Measurements from ENCODE around the gene MAPK10. TPM values are rescaled to one million over a fixed set of nuclear protein-coding genes. Genes with fewer than 3 reads are reported as not detected.

Gene MAPK10
- total and polyA plus RNA-seq, 10 of the 15 experiments (the other 5 are each of a cell fraction or from before 2014, with no cell fraction given): 1.1 to 4.2 (median 2.4) TPM

- no peaks in the 10 kb centered on the region for H3K79me2 ChIP-seq (ENCODE audit: control insufficient read depth, insufficient read depth, low read length)
- no peaks in the 10 kb centered on the region for H3K36me3 ChIP-seq (ENCODE audit: control insufficient read depth in 2 of 2, insufficient read depth in 2 of 2, low read length in 1 of 2)
- DNase-seq (ENCODE audit: low read depth, low spot score) (no peak), FAIRE-seq (no peak), ATAC-seq (no peak)
- POLR2A ChIA-PET: no interaction called here
- H4K20me1 ChIP-seq (ENCODE audit: control insufficient read depth, insufficient read depth): no peaks in the 10 kb centered on the region
- CTCF ChIA-PET: no interaction called here
- BruUV-seq (replicated peaks): no TSS peak
- H2AFZ ChIP-seq (ENCODE audit: control insufficient read depth, low read depth, low read length): no peak overlapping the region
- H3K27me3 ChIP-seq (replicated peaks in 1 of 2; ENCODE audit: control insufficient read depth in 2 of 2, insufficient read depth in 2 of 2, low read length in 1 of 2): no peaks in the 10 kb centered on the region
- no peak for TF ChIP-seq MLLT1 (IDR thresholded peaks at IDR 0.05)
- H3K4me3 ChIP-seq: no peak overlapping the region
- no peak overlapping the region for H3K27ac ChIP-seq (ENCODE audit: control insufficient read depth, insufficient read depth)
- H3K4me2 ChIP-seq (ENCODE audit: control insufficient read depth, insufficient read depth): no peak overlapping the region
- 3% methylated on average over 2 of the region's 2 CpGs for WGBS (ENCODE audit: insufficient coverage, insufficient replicate concordance, low lambda C conversion rate, missing lambda C conversion rate)
- no peaks in the 10 kb centered on the region for H3K9me3 ChIP-seq (replicated peaks; ENCODE audit: control insufficient read depth, insufficient read depth, low read length)
- H3K9ac ChIP-seq (ENCODE audit: control insufficient read depth, insufficient read depth, low read length): no peak overlapping the region
- SMC1A ChIA-PET (ENCODE audit: uncharacterized antibody, unreplicated experiment): no interaction called here
- in situ Hi-C loops (cut with MboI) (no loop called here), intact Hi-C loops (cut with micrococcal nuclease; ENCODE audit: unreplicated experiment) (no loop called here)
- RAD21 ChIA-PET (ENCODE audit: unreplicated experiment): no interaction called here
- H3K4me1 ChIP-seq (ENCODE audit: control insufficient read depth, insufficient read depth, low read length): no peaks in the 10 kb centered on the region
These were observed 253.4 kb downstream of the MAPK10 start for GRCh38 chr4:86106475-86106874.

- ATAC-seq: no peak
- no peaks in the 10 kb centered on the region for H3K9me3 ChIP-seq (replicated peaks; ENCODE audit: control insufficient read depth, insufficient read depth, low read length)
- H3K4me2 ChIP-seq (ENCODE audit: control insufficient read depth, insufficient read depth): no peak overlapping the region
- no peaks in the 10 kb centered on the region for H3K36me3 ChIP-seq (ENCODE audit: control insufficient read depth in 2 of 2, insufficient read depth in 2 of 2, low read length in 1 of 2)
- no peak for FAIRE-seq
- no TSS peak for BruUV-seq (replicated peaks)
- H3K4me1 ChIP-seq (ENCODE audit: control insufficient read depth, insufficient read depth, low read length): no peaks in the 10 kb centered on the region
- H2AFZ ChIP-seq (ENCODE audit: control insufficient read depth, low read depth, low read length): no peak overlapping the region
- no peak overlapping the region for H3K9ac ChIP-seq (ENCODE audit: control insufficient read depth, insufficient read depth, low read length)
- CTCF ChIA-PET: no interaction called here
- WGBS (ENCODE audit: insufficient coverage, insufficient replicate concordance, low lambda C conversion rate, missing lambda C conversion rate): 8% methylated on average over 2 of the region's 2 CpGs
- POLR2A ChIA-PET: no interaction called here
- RAD21 ChIA-PET (ENCODE audit: unreplicated experiment): no interaction called here
- no peaks in the 10 kb centered on the region for H3K27me3 ChIP-seq (replicated peaks in 1 of 2; ENCODE audit: control insufficient read depth in 2 of 2, insufficient read depth in 2 of 2, low read length in 1 of 2)
- H4K20me1 ChIP-seq (ENCODE audit: control insufficient read depth, insufficient read depth): no peaks in the 10 kb centered on the region
- SMC1A ChIA-PET (ENCODE audit: uncharacterized antibody, unreplicated experiment): no interaction called here
- no peak overlapping the region for H3K4me3 ChIP-seq
- in situ Hi-C loops (cut with MboI): no loop called here
- intact Hi-C loops (cut with micrococcal nuclease; ENCODE audit: unreplicated experiment): no loop called here
- no peaks in the 10 kb centered on the region for H3K79me2 ChIP-seq (ENCODE audit: control insufficient read depth, insufficient read depth, low read length)
- H3K27ac ChIP-seq (ENCODE audit: control insufficient read depth, insufficient read depth): no peak overlapping the region
- DNase-seq (ENCODE audit: low read depth, low spot score): no peak
- TF ChIP-seq EP300 (IDR thresholded peaks at IDR 0.05; ENCODE audit: borderline replicate concordance in 1 of 2, control insufficient read depth in 1 of 2, low read depth in 2 of 2, low read length in 2 of 2) (no peak), SUZ12 (IDR thresholded peaks at IDR 0.05; ENCODE audit: unreplicated experiment) (no peak), SRF (IDR thresholded peaks at IDR 0.05; ENCODE audit: low read depth in 2 of 2, low read length in 2 of 2) (no peak), TCF3 (IDR thresholded peaks at IDR 0.05; ENCODE audit: borderline replicate concordance, insufficient read depth, low read depth, low read length) (no peak), IKZF2 (IDR thresholded peaks at IDR 0.05) (no peak), TBL1XR1 (IDR thresholded peaks at IDR 0.05; ENCODE audit: low read depth, low read length) (no peak), BCLAF1 (IDR thresholded peaks at IDR 0.05) (no peak), RUNX3 (IDR thresholded peaks at IDR 0.05; ENCODE audit: low read length) (no peak), ZZZ3 (IDR thresholded peaks at IDR 0.05; ENCODE audit: control insufficient read depth, insufficient read length, low read depth) (no peak), STAT1 (conservative IDR thresholded peaks at IDR 0.05) (no peak), HDAC6 (IDR thresholded peaks at IDR 0.05; ENCODE audit: unreplicated experiment) (no peak)
These were observed 258.0 kb downstream of the MAPK10 start for GRCh38 chr4:86101841-86102240.

Data from GM12878 (cell line).